T-helper 17 cell (primary cell): ENCODE data around the gene RINT1. TPM values are rescaled to one million over a fixed set of nuclear protein-coding genes. Genes with fewer than 3 reads are reported as not detected.

ENCODE experiments used
- ATAC-seq: fragments of 150-1000 bp; cut with Tn5 transposase; 2 replicates; pipeline ENCODE4 v1.10.0; 2021; ENCODE audit warnings: mild to moderate bottlenecking, moderate library complexity
- DNase-seq, 3 donors: peaks; one replicate each; pipeline versions ENCODE4 v3.0.0 to v3.0.0-alpha.2; 2020 to 2021
- H3K9me3 ChIP-seq: one replicate; pipeline ENCODE4 v1.7.0; 2013; ENCODE audit warnings: low read length, mild to moderate bottlenecking; ENCODE audit not compliant: control insufficient read depth, poor library complexity, severe bottlenecking
- H3K27ac Mint-ChIP-seq: one replicate; pipeline ENCODE4 v1.8.0; 2022; ENCODE audit warnings: mild to moderate bottlenecking, moderate library complexity, mixed read lengths
- H3K27me3 Mint-ChIP-seq: one replicate; pipeline ENCODE4 v1.8.0; 2022; ENCODE audit warnings: mixed read lengths
- H3K36me3 Mint-ChIP-seq: one replicate; pipeline ENCODE4 v1.8.0; 2022; ENCODE audit warnings: low read depth, mixed read lengths
- H3K4me1 Mint-ChIP-seq: one replicate; pipeline ENCODE4 v1.8.0; 2022; ENCODE audit warnings: mild to moderate bottlenecking, mixed read lengths
- H3K4me3 Mint-ChIP-seq: one replicate; pipeline ENCODE4 v1.8.0; 2022; ENCODE audit warnings: mild to moderate bottlenecking, moderate library complexity, mixed read lengths
- total RNA-seq, 4 donors: library from RNA in 2 of 4; stranded (reverse) in 2 of 4; gene quantifications; one replicate each; pipeline ENCODE4 v1.2.3 and lab custom pipeline; 2022 to 2026

The RINT1 gene
- total RNA-seq, 2 donors from 2014 or later: 29.2 to 37.1 TPM

- no peak overlapping the region for H3K27ac Mint-ChIP-seq
- no peaks in the 10 kb centered on the region for H3K27me3 Mint-ChIP-seq
- H3K9me3 ChIP-seq: no peaks in the 10 kb centered on the region
- peaks cover 10% of the 10 kb centered on the region for H3K36me3 Mint-ChIP-seq
- ATAC-seq (no peak), DNase-seq (no peak)
- no peak overlapping the region for H3K4me3 Mint-ChIP-seq
- H3K4me1 Mint-ChIP-seq: peaks cover 3% of the 10 kb centered on the region
Measured at GRCh38 chr7:105614341-105614840, 82.4 kb downstream of the RINT1 start.

Other genes with a start within 250 kb of the RINT1 start
- 10 to 100 TPM; 46.2 to 50.0 TPM for gene SRPK2, start 143.3 kb upstream of the RINT1 start, total RNA-seq
- 1 to 10 TPM; 6.0 to 6.6 TPM for gene PUS7, start 9.9 kb upstream of the RINT1 start, total RNA-seq
- 1 to 10 TPM; 1.0 to 1.5 TPM for gene EFCAB10, start 49.3 kb downstream of the RINT1 start, total RNA-seq